HG03103 (cell line): Measurements from ENCODE around the gene JAG2.

ENCODE experiments used
- ATAC-seq: cut with Tn5 transposase; IDR thresholded peaks from one replicate; pipeline ENCODE4 v1.9.1; 2021; ENCODE audit warnings: low read depth; ENCODE audit not compliant: unreplicated experiment

The JAG2 gene

DNA sequence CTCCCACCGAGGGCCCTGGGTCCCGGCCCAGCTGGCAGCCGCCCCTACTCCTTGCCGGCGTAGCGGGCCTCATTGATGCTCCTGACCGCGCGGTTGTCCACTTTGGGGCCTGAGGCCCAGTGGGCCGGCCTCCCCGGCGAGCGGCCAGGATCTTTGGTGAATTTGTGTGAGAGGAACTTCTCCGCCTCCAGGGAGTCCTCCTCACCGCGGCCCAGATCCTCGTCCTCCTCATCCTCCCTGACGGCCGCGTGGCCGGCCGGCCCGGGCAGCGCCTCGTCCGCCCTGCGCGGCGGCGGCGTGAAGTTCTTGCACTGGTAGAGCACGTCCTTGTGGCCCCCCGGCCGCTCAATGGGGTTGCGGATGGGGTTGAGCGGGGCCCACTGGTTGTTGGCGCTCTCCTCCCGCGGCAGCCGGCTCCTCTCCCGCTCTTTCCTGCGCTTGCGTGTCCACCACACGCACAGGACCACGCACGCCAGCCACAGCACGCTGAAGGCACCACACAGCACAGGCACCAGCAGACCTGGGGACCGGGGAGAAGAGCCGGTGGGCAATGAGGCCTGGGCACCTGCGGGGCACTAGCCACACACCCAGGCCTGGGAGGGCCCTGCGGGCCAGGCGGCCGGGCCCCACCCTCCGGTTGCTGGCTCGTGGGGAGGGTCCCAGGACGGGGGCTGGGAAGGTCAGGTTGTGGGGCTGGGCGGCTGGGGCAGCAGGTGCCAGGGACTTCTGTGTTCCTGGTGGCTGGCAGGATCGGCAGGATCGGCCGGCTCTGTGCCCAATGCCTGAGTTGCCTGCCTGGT, 25.7 kb downstream of the JAG2 start:
- ATAC-seq: no peak

GRCh38 chr14:105141486-105142281, 26.9 kb downstream of the JAG2 start:
- ATAC-seq: no peak

DNA sequence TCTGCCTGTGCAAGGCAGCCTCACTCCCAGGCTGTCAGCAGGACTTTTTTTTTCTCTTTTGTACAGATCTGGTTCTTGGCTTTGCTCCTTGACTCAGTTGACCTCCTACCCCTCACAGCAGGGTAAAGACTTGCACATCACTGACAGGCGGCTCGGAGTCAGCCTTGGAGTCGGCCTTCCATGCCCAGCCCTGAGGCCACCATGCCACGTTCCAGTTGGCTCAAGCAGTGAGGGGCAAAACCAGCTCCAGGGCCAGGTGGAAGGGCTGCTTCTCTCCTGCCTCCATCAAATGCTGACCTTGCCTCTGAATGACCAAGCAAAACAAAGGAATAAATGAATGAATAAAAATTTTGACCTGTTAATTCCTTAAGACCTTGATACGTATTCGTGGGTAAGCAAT, 27.6 kb downstream of the JAG2 start:
- ATAC-seq: no peak

DNA sequence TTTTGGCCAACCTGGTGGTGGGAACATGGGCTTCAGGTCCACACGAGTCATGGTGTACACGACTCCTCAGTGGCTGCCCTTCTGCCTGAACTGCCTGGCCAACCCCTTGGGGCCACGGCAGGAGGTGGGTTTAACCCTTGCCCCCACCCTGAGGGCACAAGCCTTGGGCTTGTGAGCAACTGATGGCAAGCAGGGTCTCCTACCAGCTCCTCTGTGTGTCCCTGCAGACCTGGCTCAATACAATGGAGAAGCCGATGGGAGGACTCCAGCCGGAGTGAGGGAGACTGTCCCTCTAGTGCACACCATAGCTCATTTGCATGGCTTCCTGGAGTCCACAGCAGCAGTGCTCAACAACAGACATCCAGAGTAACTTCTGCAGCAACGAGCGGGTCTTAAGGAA, 28.0 kb downstream of the JAG2 start:
- no peak for ATAC-seq

GRCh38 chr14:105139831-105140239, 28.7 kb downstream of the JAG2 start:
- ATAC-seq: no peak

DNA sequence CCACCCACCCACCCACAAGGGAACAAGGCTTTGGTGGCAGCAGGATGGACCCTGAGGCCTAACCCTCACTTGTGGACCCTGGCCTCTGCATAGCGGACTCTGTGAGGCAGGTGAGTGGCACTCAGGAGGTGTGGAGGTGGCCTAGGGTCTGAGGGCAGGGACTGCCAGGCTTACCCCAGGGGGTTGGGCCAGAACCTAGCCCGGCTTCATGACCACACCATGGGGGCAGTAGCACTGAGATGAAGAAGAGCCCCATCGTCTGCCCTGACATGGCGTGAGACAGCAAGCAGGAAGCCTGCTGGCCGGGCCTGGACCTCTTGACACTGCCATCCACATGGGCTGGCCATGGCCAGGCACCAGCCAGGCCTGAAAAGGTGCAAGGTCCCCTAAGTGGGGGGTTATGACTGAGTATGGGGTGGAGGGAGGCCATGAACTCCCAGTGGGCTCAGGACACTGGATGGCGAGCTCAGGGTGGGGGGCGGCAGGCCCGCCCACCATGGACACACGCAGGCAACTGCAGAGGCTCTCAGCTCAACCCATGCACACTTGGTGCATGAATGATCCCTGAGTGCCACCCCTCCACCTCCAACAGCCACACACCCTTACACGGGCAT, 29.3 kb downstream of the JAG2 start:
- no peak for ATAC-seq

DNA sequence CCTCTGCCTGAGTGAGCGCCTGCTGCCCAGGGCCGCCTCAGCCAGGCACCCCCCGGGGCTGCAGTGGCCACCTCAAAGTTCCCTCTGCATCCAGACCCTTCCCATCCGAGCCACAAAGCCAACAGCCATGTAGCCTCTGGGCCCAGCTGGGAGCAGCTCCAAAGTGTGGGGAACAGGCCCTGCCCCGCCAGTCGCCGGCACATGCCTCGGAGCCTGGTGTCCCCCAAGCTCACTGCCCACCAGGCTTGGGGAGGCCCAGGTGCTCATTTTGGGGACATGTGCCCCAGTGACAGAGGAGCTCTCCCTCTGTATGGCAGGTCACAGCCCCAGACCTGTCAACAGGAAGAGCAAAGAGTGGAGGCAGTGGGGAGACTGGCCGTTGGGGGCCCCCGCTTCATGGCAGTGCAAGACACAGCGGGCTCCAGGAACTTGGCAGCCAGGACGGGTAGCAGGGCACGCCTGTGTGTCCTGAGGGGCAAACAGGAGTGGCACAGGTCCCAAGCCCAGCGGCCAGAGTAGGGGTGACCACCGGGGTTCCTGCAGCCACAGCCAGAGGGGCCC, 29.9 kb downstream of the JAG2 start:
- no peak for ATAC-seq

- ATAC-seq: no peak
Observed at GRCh38 chr14:105138021-105138541, 30.5 kb downstream of the JAG2 start.

GRCh38 chr14:105137481-105138020, 31.0 kb downstream of the JAG2 start:
- ATAC-seq: no peak

DNA sequence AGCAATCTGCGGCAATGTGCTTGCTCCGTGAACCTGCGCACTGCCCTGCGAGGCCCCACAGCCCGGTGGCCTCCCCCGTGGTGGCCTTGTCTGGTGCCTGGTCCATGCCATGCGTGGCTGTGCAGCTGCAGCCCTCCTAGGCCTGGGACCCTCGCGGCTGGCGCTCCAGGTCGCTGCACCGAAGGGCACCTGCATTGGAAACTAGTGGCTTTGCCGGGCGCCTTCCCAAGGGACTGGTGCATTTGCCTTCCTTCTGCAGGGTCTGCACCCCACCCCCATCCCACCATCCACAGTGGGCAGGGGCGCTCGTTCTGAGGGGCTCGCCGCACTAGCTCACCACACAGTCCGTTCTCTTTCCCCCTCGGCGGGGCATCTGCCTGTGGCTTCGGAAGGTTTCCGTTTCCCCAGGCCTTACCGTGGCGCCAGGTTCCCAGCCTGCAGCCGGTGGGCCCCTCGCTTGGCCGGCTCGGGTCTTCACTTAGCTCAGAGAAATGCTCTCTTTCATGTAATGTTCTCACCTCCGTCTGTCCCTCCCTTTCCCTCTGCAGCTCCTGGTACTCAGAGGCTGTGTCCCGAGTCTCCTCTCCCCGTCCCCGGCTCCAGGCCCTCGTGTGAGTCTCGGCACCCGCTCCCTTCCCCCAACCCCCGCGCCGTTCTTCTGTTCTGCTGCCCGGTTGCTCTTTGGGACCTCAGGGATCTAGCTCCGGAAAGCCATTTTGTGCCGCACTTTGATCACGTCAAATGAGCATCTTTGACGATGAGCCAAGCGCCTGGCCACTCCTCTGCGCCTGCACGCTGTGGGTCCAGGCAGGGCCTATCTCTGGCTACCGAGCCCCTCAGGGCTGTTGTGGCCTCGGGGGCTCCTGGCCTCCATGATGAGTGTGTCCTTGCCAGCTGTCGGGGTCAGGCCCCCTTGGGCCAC, 31.9 kb downstream of the JAG2 start:
- ATAC-seq: no peak

- no peak for ATAC-seq
Observed at GRCh38 chr14:105135700-105136395, 32.7 kb downstream of the JAG2 start.

GRCh38 chr14:105132921-105133654, 35.5 kb downstream of the JAG2 start:
- no peak for ATAC-seq

GRCh38 chr14:105131241-105131640, 37.3 kb downstream of the JAG2 start:
- ATAC-seq: no peak

- ATAC-seq: no peak
Observed at GRCh38 chr14:105128059-105128458, 40.5 kb downstream of the JAG2 start.

DNA sequence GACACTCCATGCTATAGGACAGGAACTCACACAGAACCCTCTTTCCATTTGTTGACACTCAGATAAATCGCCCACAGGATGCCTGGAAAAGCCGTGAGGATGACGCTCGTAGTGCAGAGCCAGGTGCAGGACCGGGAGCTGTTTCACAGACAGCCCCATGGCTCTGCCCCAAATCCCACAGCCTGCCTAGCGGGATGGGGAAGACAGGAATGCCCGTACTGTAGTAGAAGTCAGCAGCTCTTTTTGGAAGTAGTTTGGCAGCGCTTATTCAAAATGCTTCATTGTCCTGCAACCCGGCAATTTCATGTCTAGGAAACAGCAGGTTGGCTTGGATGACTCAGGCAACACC, 41.6 kb downstream of the JAG2 start:
- no peak for ATAC-seq

GRCh38 chr14:105126126-105126980, 42.2 kb downstream of the JAG2 start:
- ATAC-seq: no peak

DNA sequence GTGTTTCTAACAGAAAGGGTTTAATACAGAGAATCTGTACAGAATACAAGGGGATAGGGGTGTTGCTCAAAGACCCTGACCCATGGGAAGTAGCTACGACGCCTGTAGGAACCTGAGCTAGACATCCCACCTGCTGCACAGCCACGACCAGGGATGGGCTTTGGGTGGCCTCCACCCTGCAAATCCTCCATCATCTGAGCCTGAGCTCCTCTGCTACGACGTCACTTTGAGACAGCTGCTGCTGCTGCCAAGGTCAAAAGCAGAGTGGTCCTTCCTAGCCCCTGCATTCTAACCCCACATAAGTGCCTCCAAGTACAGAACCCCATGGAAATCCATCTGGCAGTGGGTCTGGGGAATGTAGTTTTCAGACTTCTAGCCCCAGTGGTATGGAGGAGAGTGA, 43.8 kb downstream of the JAG2 start:
- ATAC-seq: no peak
